HG02938 (cell line): ENCODE results near the gene ZNF474.

Source experiments
- ATAC-seq: cut with Tn5 transposase; IDR thresholded peaks from one replicate; pipeline ENCODE4 v1.9.1; 2021; ENCODE audit warnings: mild to moderate bottlenecking, moderate library complexity; ENCODE audit not compliant: unreplicated experiment

The ZNF474 gene

GRCh38 chr5:122153230-122153629, 23.9 kb downstream of the ZNF474 start:
- ATAC-seq: no peak

GRCh38 chr5:122153774-122154173, 24.4 kb downstream of the ZNF474 start:
- ATAC-seq: no peak

- ATAC-seq: no peak
Observed at GRCh38 chr5:122154491-122154890, 25.1 kb downstream of the ZNF474 start.

GRCh38 chr5:122154910-122155309, 25.6 kb downstream of the ZNF474 start:
- no peak for ATAC-seq

GRCh38 chr5:122155546-122155945, 26.2 kb downstream of the ZNF474 start:
- no peak for ATAC-seq

- no peak for ATAC-seq
Observed at GRCh38 chr5:122156724-122157325, 27.5 kb downstream of the ZNF474 start.

GRCh38 chr5:122162100-122162638, 32.8 kb downstream of the ZNF474 start:
- ATAC-seq: no peak

GRCh38 chr5:122163121-122164069, 34.0 kb downstream of the ZNF474 start:
- no peak for ATAC-seq

- ATAC-seq: no peak
Observed at GRCh38 chr5:122164070-122164435, 34.7 kb downstream of the ZNF474 start.

GRCh38 chr5:122164831-122165558, 35.6 kb downstream of the ZNF474 start:
- no peak for ATAC-seq

- ATAC-seq: no peak
Observed at GRCh38 chr5:122165559-122166078, 36.3 kb downstream of the ZNF474 start.

GRCh38 chr5:122169350-122170103, 40.2 kb downstream of the ZNF474 start:
- no peak for ATAC-seq

GRCh38 chr5:122170620-122171019, 41.3 kb downstream of the ZNF474 start:
- no peak for ATAC-seq

- ATAC-seq: no peak
Observed at GRCh38 chr5:122172207-122172606, 42.9 kb downstream of the ZNF474 start.

- no peak for ATAC-seq
Observed at GRCh38 chr5:122173474-122174415, 44.4 kb downstream of the ZNF474 start.

- no peak for ATAC-seq
Observed at GRCh38 chr5:122175091-122175490, 45.7 kb downstream of the ZNF474 start.

- ATAC-seq: no peak
Observed at GRCh38 chr5:122175852-122176251, 46.5 kb downstream of the ZNF474 start.

GRCh38 chr5:122177161-122177560, 47.8 kb downstream of the ZNF474 start:
- ATAC-seq: no peak

- ATAC-seq: no peak
Observed at GRCh38 chr5:122179701-122180100, 50.4 kb downstream of the ZNF474 start.
